ENCODE data around the gene CYS1. TPM values are rescaled to one million over a fixed set of nuclear protein-coding genes. Genes with fewer than 3 reads are reported as not detected.
"Not testable (repeated sequence)": the region's sequence is repeated elsewhere in the genome, so short reads cannot be mapped to it uniquely, and the experiment has no call there.

The CYS1 gene
- polyA plus RNA-seq, 4 donors = 0.54 to 14.8 (median 0.76) TPM; not detected in 1

GRCh38 chr2:10010861-10011605 is 69.2 kb downstream of the CYS1 start:
- H3K36me3 ChIP-seq (ENCODE audit: control insufficient read depth in 3 of 3, insufficient read depth in 2 of 3, low read depth in 1 of 3, low read length in 3 of 3); H3K4me1 ChIP-seq (ENCODE audit: control insufficient read depth in 3 of 3, insufficient read depth in 2 of 3, low read depth in 1 of 3, low read length in 2 of 3); DNase-seq; H3K27me3 ChIP-seq (ENCODE audit: control insufficient read depth in 3 of 3, insufficient read depth in 3 of 3, low read length in 3 of 3); H3K9me3 ChIP-seq (ENCODE audit: control insufficient read depth in 2 of 2, insufficient read depth in 1 of 2, low read depth in 1 of 2, low read length in 1 of 2); H3K4me3 ChIP-seq (ENCODE audit: low read depth in 1 of 3, low read length in 3 of 3); FAIRE-seq; H3K27ac ChIP-seq (ENCODE audit: low read depth in 1 of 3, low read length in 2 of 3): not testable (repeated sequence)
- 95 to 96% (median 96%) methylated on average over 51 to 52 of the region's 52 CpGs for WGBS, 3 donors

- Histone ChIP-seq H3K27me3 (ENCODE audit: control insufficient read depth in 3 of 3, insufficient read depth in 3 of 3, low read length in 3 of 3) (peaks cover 0 to 17% (median 0%) of the 10 kb centered on the region in 3 donors), H3K4me1 (ENCODE audit: control insufficient read depth in 3 of 3, insufficient read depth in 2 of 3, low read depth in 1 of 3, low read length in 2 of 3) (peaks cover 0 to 7% (median 5%) of the 10 kb centered on the region in 3 donors), H3K4me3 (ENCODE audit: low read depth in 1 of 3, low read length in 3 of 3) (no peak overlapping the region), H3K9me3 (ENCODE audit: control insufficient read depth in 2 of 2, insufficient read depth in 1 of 2, low read depth in 1 of 2, low read length in 1 of 2) (peaks cover 0 to 7% of the 10 kb centered on the region in 2 donors), H3K27ac (ENCODE audit: low read depth in 1 of 3, low read length in 2 of 3) (peak overlapping the region in 1 of 3 donors; percentile 54), H3K36me3 (ENCODE audit: control insufficient read depth in 3 of 3, insufficient read depth in 2 of 3, low read depth in 1 of 3, low read length in 3 of 3) (no peaks in the 10 kb centered on the region)
- WGBS, 3 donors = 75 to 84% (median 76%) methylated on average over 32 to 36 of the region's 36 CpGs
- FAIRE-seq (no peak), DNase-seq (peak in 1 of 2 donors; percentile 42)
Measured at GRCh38 chr2:10009811-10010781, 70.1 kb downstream of the CYS1 start.

- Histone ChIP-seq H3K27ac (ENCODE audit: low read depth in 1 of 3, low read length in 2 of 3) (peak overlapping the region in 1 of 3 donors; percentile 54), H3K27me3 (ENCODE audit: control insufficient read depth in 3 of 3, insufficient read depth in 3 of 3, low read length in 3 of 3) (peaks cover 0 to 17% (median 0%) of the 10 kb centered on the region in 3 donors), H3K36me3 (ENCODE audit: control insufficient read depth in 3 of 3, insufficient read depth in 2 of 3, low read depth in 1 of 3, low read length in 3 of 3) (no peaks in the 10 kb centered on the region), H3K4me3 (ENCODE audit: low read depth in 1 of 3, low read length in 3 of 3) (no peak overlapping the region), H3K9me3 (ENCODE audit: control insufficient read depth in 2 of 2, insufficient read depth in 1 of 2, low read depth in 1 of 2, low read length in 1 of 2) (peaks cover 0 to 7% of the 10 kb centered on the region in 2 donors), H3K4me1 (ENCODE audit: control insufficient read depth in 3 of 3, insufficient read depth in 2 of 3, low read depth in 1 of 3, low read length in 2 of 3) (peaks cover 0 to 7% (median 5%) of the 10 kb centered on the region in 3 donors)
- WGBS, 3 donors = 84 to 92% (median 87%) methylated on average over 13 to 19 of the region's 19 CpGs
- DNase-seq (no peak), FAIRE-seq (no peak)
Measured at GRCh38 chr2:10009271-10009810, 70.9 kb downstream of the CYS1 start.

DNA sequence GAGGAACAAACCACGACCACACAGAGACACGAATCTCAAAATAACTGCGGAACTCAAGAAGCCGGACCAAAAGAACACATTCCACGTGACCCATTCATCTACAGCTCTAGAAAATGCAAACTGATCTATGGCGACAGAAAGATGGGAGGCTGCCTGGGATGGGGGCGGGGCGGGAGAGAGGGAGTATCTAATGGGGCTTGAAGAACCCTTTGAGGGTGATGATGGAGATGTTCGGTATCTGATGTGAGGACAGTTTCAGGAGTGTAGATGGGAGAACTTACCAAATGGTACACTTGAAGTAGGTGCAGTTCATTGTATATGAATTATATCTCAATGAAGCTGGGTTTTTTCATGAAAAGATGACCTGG is 71.4 kb downstream of the CYS1 start:
- Histone ChIP-seq H3K9me3 (ENCODE audit: control insufficient read depth in 2 of 2, insufficient read depth in 1 of 2, low read depth in 1 of 2, low read length in 1 of 2) (peaks cover 0 to 7% of the 10 kb centered on the region in 2 donors), H3K4me3 (ENCODE audit: low read depth in 1 of 3, low read length in 3 of 3) (no peak overlapping the region), H3K27me3 (ENCODE audit: control insufficient read depth in 3 of 3, insufficient read depth in 3 of 3, low read length in 3 of 3) (peaks cover 0 to 17% (median 0%) of the 10 kb centered on the region in 3 donors), H3K4me1 (ENCODE audit: control insufficient read depth in 3 of 3, insufficient read depth in 2 of 3, low read depth in 1 of 3, low read length in 2 of 3) (peaks cover 0 to 7% (median 5%) of the 10 kb centered on the region in 3 donors), H3K27ac (ENCODE audit: low read depth in 1 of 3, low read length in 2 of 3) (peak overlapping the region in 1 of 3 donors; percentile 43), H3K36me3 (ENCODE audit: control insufficient read depth in 3 of 3, insufficient read depth in 2 of 3, low read depth in 1 of 3, low read length in 3 of 3) (no peaks in the 10 kb centered on the region)
- 76 to 95% (median 84%) methylated on average over 9 of the region's 9 CpGs for WGBS, 3 donors
- FAIRE-seq (no peak), DNase-seq (no peak)

DNA sequence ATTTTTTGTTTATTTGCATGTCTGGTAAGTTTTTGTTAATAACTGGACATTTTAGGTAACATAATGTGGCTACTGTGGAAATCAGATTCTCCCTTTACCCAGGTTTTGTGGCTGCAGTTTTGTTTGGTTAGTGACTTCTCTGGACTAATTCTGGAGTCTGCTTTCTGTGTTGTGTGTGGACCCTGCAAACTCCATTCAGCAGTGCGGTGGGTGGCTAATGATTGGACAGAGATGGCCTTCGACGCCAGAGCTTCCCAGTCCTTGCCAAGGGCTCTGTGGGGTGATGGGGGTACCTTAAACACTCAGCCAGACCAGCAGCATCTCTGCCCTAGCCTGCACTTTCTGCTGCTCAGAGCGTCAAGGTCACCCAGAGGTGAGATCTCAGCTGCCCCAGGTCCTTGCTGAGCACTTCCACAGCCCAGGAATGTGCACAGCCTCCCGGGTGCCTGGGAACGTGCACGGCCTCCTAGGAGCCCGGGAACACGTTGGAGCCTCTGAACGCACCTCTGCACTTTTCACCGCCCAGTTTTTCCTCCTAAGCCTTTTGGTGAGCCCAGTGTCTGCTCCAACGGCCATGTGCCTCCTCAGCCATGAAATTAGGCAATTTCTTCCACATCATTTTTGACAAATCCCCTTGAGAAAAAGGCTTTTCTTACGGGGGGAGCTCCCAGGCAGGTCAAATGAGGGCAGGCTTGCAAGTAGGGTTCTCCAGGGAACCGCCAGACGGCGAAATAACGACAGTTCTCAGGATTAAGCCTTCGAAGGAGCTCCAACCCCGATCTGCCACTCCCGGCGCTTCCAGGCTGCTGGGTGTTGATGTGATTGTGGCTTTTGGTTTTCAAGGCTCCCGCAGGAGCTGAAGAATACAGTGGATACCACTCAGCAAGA is 72.0 kb downstream of the CYS1 start:
- 69 to 75% (median 70%) methylated on average over 22 of the region's 22 CpGs for WGBS, 3 donors
- DNase-seq = no peak

DNA sequence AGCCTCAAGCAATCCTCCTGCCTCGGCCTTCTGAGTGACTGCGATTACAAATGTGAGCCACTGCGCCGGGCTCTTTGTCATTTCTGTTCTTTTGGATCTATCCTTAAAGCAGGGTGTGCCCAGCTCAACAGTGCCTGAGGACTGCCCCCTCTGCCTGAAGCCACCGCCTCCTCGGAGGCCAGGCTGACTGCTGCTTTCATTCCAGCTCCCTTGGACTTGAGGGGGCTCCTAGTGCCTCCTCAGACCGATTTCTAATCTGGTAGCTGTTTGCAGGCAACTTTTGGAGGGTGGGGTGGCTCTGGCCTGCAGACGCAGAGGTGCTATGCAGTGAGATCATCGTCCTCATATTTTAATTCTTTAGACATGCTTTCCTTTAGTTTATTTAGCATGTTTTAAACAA is 72.8 kb downstream of the CYS1 start:
- no peak overlapping the region for H3K27ac ChIP-seq (ENCODE audit: low read depth in 1 of 3, low read length in 2 of 3)
- no peak overlapping the region for H3K4me3 ChIP-seq (ENCODE audit: low read depth in 1 of 3, low read length in 3 of 3)
- H3K9me3 ChIP-seq (ENCODE audit: control insufficient read depth in 2 of 2, insufficient read depth in 1 of 2, low read depth in 1 of 2, low read length in 1 of 2) = peaks cover 0 to 7% of the 10 kb centered on the region in 2 donors
- peaks cover 0 to 17% (median 0%) of the 10 kb centered on the region in 3 donors for H3K27me3 ChIP-seq (ENCODE audit: control insufficient read depth in 3 of 3, insufficient read depth in 3 of 3, low read length in 3 of 3)
- WGBS, 3 donors = 73 to 77% (median 75%) methylated on average over 9 of the region's 9 CpGs
- peaks cover 0 to 5% (median 0%) of the 10 kb centered on the region in 3 donors for H3K36me3 ChIP-seq (ENCODE audit: control insufficient read depth in 3 of 3, insufficient read depth in 2 of 3, low read depth in 1 of 3, low read length in 3 of 3)
- no peak for FAIRE-seq
- peaks cover 0 to 7% (median 5%) of the 10 kb centered on the region in 3 donors for H3K4me1 ChIP-seq (ENCODE audit: control insufficient read depth in 3 of 3, insufficient read depth in 2 of 3, low read depth in 1 of 3, low read length in 2 of 3)
- DNase-seq = no peak

More for the DNA sequence above, 72.0 kb downstream of the CYS1 start:
- peaks cover 0 to 7% of the 10 kb centered on the region in 2 donors for H3K9me3 ChIP-seq (ENCODE audit: control insufficient read depth in 2 of 2, insufficient read depth in 1 of 2, low read depth in 1 of 2, low read length in 1 of 2)
- H3K4me1 ChIP-seq (ENCODE audit: control insufficient read depth in 3 of 3, insufficient read depth in 2 of 3, low read depth in 1 of 3, low read length in 2 of 3) = peaks cover 0 to 7% (median 5%) of the 10 kb centered on the region in 3 donors
- H3K36me3 ChIP-seq (ENCODE audit: control insufficient read depth in 3 of 3, insufficient read depth in 2 of 3, low read depth in 1 of 3, low read length in 3 of 3) = peaks cover 0 to under 1% (median 0%) of the 10 kb centered on the region in 3 donors
- FAIRE-seq = no peak
- H3K27me3 ChIP-seq (ENCODE audit: control insufficient read depth in 3 of 3, insufficient read depth in 3 of 3, low read length in 3 of 3) = peaks cover 0 to 17% (median 0%) of the 10 kb centered on the region in 3 donors
- no peak overlapping the region for H3K4me3 ChIP-seq (ENCODE audit: low read depth in 1 of 3, low read length in 3 of 3)
- peak overlapping the region in 1 of 3 donors; percentile 43 for H3K27ac ChIP-seq (ENCODE audit: low read depth in 1 of 3, low read length in 2 of 3)
